ENCODE measurements around the gene ZBTB20.

Gene ZBTB20

GRCh38 chr3:114427285-114428043 is 719.6 kb downstream of the ZBTB20 start:
- DNase-seq: no peak

GRCh38 chr3:114424337-114424736 is 722.8 kb downstream of the ZBTB20 start:
- no peak for DNase-seq

GRCh38 chr3:114421204-114421603 is 725.9 kb downstream of the ZBTB20 start:
- DNase-seq: no peak

DNA sequence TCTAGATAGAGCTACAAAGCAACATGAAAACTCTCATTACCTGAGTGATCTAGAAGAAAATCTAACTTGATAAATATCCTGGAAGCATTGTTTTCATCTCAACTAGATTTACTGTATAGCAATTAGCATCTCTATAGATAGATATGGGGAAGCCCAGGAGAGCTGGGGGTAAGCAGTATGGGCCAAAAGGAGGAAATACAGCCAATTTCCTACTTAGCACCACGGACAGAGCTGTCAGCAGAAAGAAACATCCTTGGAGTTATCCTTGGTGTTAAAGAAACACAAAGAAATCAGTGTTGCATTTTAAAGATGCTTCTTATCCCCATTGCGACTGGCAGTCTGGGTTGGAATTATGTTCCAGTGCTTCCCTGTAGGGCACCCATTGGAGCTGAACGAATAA is 727.0 kb downstream of the ZBTB20 start:
- no peak for DNase-seq

DNA sequence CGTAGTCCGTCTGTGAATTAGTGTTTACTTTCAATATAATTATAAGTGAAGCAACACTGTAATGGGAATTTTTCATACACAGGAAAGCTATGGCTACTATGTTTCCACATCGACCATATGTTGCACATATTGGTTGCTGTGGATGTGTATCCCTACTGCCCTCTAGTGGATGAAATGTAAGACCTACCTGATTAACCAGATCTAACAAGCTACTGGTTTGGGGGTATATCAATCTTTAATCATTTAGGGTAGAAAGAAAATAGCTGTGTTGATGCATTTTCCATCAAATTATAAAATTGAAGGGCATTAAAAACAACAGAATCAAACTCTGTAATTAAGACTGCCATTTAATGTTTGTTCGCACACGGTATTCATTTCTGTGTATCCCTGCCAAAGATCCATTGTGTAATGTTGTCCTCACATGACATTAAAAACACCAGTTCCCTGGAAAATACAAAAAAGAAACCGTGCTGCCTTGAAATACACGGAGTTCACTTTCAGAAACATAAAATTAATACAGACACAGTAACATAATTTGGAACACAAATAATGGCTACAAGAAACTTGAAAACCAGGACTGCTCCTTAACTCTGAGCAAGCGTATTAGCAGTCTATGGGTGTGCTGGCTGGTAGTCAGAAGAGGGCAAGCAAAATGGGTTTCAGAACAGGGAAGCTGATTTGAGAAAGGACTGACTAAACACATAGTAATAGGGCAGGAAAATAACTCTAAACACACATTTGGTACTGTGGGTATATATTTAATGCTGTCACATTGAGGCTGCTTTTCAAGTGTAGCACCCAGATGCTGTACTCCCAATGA is 728.2 kb downstream of the ZBTB20 start:
- peak; percentile 87 for DNase-seq

DNA sequence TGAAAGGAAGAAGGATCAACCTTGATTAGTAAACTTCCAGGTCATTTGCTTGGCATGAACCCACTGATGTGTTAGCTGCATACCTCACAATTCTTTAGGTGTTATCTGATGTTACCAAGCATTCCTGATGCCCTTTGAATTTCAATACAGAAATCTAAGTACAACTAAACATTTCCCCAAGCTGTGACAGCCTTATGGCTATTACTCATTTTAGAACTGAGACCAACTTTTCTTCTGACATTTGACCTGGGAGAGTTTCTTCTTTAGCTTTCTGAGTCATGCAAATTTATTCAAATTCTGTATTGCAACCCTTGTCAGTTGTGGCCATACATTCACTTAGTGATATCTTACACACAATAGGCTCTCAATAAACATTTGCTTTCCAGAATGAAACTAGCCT is 729.0 kb downstream of the ZBTB20 start:
- peak; percentile 75 for DNase-seq

GRCh38 chr3:114417675-114418074 is 729.4 kb downstream of the ZBTB20 start:
- no peak for DNase-seq

- no peak for DNase-seq
Measured at GRCh38 chr3:114417265-114417664, 729.8 kb downstream of the ZBTB20 start.

- DNase-seq: peak; percentile 71
Measured at GRCh38 chr3:114411811-114412803, 735.0 kb downstream of the ZBTB20 start.

DNA sequence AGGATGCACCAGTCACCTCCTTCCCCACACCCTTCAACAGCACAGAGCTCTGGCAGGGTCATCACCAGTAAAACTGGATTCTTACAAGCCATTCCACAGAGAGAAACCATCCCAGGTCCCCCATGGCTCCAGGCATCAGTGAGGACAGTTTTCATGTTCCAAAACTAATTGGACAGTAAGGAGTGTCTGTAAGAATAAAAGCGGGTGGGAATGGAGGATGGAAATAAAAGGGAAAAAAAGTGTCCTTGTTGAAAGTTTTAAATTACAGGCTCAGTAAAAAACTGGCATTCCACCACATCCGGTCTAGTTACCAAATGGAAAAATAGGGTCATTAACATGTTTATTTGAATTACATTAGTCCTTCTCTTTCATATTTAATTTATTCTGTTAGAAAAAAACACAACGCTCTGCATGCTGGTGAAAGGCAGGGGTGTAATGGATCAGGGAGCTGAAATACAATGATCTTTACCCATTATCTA is 735.9 kb downstream of the ZBTB20 start:
- DNase-seq: no peak

DNA sequence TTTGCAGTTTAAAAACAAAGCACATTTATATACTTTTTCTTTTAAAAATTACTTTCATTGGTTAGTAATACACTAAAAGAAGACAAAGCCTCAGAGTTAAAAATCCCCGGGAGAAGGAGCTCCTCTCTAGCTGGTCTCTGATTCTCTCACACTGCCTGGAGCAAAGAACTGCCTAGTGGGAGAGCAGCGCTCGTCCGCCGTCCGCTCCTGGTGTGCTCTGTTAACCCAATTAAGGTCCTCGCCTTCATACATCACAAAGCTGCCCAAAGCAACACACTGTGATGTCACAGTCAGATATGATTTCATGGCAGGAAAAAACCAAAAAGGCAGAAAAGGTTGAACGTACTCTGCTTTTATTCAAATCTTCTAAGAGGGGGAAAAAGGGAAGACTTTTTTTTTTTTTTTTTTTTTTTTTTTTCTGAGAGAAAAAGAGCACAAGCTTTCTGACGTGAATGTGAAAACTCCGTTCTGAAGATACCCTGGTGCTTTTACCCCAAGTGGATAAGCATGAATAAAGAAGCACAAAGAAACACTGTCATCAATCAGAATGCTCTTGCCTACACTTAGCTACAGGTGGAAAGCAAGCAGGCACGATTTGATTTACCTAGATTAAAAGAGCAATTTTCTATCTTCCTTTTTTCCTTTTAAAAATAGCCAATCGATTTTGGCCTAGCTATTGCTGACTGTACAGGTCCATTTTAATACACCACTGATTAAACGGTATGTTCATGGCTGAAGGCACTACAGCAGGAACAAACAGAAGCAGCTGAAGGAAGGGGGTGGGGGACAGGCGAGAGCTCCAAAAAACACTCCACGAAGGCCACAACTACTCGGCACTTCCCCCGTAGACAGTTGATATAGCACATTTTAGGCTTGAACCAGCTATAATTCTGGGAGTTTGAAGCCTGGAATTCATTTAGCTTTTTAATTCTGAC is 738.1 kb downstream of the ZBTB20 start:
- DNase-seq: no peak

DNA sequence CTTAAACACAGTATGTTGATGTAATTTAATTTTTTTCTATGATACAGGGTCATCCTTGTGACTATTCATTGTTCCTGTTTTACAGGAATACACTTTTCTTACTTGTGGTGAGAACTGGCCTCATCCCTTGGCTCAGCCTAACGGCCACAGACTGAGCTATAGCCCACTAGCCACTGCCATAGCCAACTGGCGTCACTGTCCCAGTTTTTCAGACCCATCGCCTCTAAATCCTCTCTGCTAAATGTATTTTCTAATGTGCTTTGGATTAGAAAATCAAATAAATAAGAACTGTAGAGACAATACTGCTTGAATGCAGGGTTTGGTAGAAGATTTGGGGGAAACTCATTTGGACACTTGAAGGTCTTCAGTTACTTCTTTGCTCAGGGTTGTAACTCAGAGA is 740.2 kb downstream of the ZBTB20 start:
- no peak for DNase-seq

GRCh38 chr3:114406286-114406685 is 740.8 kb downstream of the ZBTB20 start:
- DNase-seq: no peak

DNA sequence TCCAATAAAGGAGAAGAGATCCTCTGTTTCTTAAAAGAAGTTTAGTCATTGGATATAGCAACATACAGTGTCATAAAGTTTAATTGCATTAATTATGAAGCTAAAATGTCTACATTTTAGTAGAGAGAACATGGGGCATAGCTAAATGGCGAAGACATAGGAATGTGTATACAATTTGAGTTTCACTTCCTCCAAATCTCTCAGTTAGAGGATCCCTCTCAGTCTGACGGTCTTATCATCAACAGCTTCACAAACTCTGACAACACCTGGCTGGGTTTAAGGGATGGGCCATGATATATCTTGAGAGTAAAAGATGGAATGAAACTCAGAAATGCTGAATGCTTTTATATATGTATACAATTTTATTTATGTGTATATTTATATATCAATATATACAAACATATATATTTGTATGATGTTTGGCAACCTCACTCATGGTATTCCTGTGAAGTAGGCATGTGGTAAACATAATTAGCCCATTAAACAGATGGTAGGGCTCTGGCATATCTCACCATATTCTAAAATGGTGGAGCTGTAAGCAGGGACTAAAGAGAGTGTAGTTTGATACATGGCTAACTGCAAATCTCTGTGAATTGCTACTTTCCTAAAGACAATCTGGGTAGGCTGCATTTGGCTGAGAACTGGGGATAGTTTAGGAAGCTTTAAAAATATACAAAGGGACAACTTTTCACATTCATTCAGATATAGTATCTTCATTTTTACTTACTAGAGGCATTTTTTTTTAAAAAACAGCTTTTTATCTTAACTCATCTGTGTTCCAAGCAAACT is 741.7 kb downstream of the ZBTB20 start:
- no peak for DNase-seq

DNA sequence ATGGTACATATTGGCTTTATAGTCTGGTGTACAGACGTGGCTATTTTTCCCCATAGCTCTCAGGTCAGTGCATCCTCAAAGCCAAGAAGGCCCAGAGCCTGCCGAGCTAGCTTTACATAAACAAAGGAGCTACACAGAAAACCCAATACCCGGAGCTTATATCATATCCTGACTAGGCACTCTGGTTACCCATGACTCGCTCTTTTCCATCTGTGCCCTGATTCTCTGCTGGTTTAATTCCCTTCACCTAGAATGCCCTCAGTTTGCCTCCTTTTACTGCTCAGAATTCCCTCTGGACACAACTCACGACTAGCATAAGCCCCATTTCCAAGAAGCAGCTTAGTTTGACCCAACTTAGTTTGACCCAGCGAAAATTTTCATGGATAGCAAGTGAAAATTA is 742.5 kb downstream of the ZBTB20 start:
- DNase-seq: no peak

- no peak for DNase-seq
Measured at GRCh38 chr3:114402838-114403237, 744.2 kb downstream of the ZBTB20 start.

DNA sequence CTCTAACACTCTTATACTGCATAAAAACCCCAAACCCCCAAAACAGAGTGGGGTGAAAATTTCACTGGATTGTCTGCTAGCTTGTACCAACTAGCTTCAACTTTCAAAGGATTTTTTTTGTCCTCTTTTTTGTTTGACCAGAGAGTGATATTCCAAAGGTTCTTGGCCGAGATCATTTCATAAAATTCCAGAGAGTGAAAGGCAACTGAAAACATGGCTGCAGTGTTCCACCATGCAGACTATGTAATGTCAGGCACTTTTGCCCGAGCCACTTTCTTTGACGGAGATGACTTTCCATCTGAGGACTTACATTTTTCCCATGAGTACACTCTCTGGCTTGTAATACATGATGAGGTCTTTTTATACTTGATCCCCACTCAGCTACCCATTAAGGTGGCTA is 745.7 kb downstream of the ZBTB20 start:
- no peak for DNase-seq

DNA sequence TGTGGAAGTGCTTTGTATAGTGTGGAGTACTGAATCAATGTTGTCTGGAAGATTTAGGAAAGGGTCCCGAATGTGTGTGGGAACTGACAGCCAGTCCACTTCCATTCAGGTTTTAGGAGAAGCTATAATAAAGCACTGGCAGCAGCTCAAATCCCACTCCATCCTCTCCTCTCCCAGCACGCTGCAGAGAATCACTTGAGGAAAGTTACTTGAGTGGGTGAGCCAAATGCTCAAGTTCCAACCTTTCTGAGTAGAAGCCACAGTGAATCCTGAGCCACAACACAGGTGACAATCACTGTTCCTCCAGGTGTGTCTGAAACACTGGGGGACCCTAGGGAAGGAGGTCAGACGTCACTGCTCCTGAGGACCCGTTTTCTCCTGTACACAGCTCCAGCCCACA is 746.7 kb downstream of the ZBTB20 start:
- DNase-seq: no peak

- no peak for DNase-seq
Measured at GRCh38 chr3:114394551-114394950, 752.5 kb downstream of the ZBTB20 start.

DNA sequence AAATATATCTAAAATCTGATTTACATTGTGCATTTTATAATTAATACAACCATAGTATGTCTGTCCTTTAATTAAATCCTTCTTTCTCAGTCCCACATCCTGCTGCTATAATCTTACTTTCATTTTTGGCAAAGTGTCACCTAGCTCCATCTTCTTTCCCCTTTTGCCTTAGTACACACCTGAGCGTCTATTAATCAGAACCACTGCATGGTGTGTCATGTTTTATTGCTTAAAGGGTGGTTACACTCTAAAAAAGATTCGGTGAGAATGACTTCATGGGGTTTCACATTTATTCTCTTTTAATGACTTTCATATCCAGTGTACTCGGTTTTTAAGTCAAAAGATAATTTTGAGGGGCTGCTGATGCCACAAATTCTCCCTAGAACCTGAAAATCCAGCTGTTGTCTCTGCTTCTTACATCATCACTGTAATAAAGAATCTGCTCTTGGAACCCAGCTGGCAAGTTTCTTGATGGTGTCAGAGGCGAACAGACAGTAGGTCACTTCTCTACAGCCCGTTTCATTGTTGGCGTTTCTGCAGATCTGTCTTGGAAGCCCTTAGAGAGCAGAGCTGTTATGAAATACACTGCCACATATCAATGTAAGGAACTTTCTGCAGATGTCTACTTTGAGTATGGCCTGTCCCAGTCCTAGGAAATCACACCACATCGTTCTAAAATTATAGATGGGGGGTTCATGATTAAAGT is 753.6 kb downstream of the ZBTB20 start:
- DNase-seq: no peak

All from inflammatory macrophage treated with lipopolysaccharide for 4 hours (primary cell).